Activated T-helper 9 cell treated with anti-CD3 and anti-CD28 coated beads, Interleukin-2, amount 50 U/mL, for 16 hours (primary cell): Measurements from ENCODE around the gene WDR54.
"Not testable (repeated sequence)": the region's sequence is repeated elsewhere in the genome, so short reads cannot be mapped to it uniquely, and the experiment has no call there.

Experiments
- DNase-seq: peaks from one replicate; pipeline ENCODE4 v3.0.0-alpha.2; 2020; ENCODE audit warnings: low read depth

WDR54 gene

DNA sequence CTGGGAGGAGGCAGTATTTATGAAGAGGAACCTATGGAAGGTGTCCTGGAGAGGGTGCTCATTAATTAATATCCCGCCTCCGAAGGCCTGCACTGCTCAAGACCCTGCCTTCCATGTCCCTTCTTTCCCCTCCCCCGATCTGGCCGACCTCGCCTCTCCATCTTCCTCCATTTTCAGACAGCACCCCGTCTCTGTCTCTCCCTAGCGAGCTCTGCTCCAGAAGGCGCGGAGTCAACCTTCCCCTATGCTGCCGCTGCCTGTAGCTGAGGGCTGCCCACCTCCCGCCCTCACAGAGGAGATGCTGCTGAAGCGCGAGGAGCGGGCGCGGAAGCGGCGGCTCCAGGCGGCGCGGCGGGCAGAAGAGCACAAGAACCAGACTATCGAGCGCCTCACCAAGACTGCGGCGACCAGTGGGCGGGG lies 35.6 kb downstream of the WDR54 start:
- DNase-seq, result no peak

DNA sequence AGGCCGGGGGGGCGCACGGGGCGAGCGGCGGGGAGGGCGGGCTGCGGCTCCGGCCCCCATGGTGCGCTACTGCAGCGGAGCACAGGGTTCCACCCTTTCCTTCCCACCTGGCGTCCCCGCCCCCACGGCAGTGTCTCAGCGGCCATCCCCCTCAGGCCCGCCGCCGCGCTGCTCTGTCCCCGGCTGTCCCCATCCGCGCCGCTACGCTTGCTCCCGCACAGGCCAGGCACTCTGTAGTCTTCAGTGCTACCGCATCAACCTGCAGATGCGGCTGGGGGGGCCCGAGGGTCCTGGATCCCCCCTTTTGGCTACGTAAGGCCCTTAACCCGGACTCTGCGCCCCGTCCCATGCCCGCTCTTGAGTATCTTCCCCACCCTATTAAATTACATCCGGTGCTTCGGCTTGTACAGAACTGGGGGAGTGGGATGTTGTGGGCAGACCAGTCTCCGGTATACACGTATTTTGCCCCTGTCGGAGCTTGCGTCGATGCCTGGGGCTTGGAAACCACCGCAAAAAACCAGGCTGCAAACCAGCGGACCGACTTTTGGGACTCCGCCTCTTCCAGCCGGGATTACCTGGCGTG lies 36.1 kb downstream of the WDR54 start:
- DNase-seq, result peak; percentile 76

DNA sequence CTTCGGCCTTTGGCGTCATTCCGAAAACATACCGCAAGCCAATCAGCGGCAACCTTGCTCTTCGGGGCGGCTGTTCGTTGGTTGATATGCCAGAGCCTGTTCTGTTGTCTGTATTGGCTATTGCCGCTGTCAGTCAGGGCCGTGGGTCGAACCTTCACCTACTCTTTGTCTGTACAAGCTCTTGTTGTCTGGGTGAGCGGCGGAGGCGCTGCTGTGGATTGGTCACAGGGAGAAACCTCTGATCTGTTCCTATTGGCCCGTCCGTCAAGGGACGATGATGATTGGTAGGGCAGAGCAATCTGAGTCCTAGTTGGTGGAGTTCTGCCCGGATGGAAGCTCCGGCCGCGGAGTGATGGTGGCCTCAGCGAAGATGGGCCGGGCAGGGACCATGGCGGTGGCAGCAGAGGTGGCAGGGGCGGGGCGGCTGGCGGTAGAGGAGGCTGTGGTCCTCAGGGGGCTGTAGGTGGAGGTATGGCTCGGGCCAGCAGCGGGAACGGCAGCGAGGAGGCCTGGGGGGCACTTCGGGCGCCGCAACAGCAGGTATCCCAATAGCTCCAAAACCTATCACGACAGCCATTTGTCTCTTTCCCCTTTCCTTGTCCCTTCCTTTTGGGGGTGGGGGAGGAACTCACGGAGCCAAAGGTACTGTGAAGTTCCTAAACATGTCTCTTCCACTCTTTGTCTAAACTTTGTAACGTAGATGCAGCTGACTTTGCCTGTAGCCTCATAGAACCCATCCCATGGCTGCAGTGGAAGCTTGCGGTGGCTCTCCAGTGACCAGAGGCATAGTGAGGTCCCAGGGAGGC lies 36.8 kb downstream of the WDR54 start, which contains the start of gene WBP1:
TSS of gene WBP1 (plus strand) at position 307 of the 806 bp plus-strand sequence. CDS start at position 472, 165 bp downstream.
- peak; percentile 98 for DNase-seq

DNA sequence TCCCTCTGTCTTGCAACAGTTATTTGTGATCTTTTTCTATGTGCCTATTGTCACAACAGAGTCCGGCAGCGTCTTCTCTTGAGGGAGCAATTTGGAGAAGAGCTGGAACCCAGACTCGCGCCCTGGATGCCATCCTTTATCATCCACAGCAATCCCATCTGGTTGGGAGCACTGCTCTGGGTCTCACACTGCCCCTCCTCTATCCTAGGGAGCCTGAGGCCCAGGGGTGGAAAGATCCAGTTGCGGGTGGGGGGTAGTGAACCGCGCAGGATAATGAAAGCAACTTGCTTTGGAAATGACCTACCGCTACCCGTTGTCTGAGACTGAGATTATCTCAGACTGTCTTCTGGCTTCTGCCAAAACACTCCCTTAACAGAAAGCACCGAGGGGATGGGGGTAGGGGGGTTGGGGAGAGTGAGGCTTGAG lies 37.4 kb downstream of the WDR54 start:
- DNase-seq, result no peak

DNA sequence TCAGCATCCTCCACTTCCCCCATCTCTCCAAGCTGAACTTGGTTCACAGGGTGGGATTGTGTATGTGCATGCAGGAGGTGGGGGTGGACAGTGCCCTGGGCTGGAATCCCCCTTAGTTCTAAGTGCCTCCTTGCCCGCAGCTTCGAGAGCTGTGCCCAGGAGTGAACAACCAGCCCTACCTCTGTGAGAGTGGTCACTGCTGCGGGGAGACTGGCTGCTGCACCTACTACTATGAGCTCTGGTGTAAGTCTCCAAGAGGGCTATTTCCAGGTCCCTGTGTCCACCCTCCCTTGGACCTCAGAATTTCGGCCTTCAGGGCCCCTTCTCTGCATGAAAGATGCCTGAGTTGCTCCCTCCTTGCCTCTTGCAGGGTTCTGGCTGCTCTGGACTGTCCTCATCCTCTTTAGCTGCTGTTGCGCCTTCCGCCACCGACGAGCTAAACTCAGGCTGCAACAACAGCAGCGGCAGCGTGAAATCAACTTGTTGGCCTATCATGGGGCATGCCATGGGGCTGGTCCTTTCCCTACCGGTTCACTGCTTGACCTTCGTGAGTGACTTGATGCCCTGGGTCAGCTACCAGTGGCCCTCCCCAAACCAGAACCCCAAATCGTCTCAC lies 38.1 kb downstream of the WDR54 start:
- DNase-seq, result not testable (repeated sequence)

DNA sequence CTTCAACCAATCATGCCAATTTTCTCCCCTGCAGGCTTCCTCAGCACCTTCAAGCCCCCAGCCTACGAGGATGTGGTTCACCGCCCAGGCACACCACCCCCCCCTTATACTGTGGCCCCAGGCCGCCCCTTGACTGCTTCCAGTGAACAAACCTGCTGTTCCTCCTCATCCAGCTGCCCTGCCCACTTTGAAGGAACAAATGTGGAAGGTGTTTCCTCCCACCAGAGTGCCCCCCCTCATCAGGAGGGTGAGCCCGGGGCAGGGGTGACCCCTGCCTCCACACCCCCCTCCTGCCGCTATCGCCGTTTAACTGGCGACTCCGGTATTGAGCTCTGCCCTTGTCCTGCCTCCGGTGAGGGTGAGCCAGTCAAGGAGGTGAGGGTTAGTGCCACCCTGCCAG lies 38.7 kb downstream of the WDR54 start:
- not testable (repeated sequence) for DNase-seq

DNA sequence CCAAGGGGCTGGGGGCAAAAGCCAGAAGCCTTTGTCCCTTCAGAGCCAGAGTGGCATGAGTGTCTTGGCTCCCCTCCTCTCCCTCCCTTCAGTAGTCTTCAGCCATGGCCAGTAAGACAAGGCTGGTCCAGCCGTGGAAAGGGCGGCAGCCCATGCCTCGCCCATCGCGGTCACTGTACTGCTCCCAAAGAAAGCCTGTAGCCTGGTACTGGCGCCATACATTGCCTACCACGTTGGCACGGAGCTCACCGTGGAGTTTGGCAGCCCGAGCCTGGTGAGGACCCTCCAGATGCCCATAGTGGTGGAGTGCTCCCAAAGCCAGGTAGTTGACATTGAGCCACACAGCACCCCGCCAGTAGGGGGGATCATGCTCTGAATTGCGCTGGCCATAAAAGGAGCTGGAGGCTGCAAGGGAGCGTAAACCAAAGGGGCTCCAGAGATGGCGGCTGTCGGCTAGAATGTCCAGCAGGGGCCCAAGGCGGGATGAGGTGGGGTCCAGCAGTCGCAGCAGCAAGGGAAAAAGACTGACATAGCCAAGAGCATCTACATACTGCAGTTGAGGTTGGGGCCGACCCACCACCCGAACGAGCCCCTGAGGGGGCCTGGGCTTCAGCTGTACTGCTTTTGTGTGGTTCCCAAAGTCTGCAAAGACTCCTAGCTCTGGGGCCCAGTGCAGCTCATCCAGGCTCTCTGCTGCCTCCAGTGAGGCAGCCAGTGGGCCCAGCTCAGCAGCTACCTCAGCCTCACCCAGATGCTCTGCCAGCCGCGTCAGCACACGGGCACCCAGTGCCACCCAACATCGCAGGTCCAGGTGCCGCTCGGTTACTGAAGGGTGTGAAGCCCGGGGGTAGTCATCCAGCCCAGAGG lies 39.9 kb downstream of the WDR54 start:
- DNase-seq, result no peak

DNA sequence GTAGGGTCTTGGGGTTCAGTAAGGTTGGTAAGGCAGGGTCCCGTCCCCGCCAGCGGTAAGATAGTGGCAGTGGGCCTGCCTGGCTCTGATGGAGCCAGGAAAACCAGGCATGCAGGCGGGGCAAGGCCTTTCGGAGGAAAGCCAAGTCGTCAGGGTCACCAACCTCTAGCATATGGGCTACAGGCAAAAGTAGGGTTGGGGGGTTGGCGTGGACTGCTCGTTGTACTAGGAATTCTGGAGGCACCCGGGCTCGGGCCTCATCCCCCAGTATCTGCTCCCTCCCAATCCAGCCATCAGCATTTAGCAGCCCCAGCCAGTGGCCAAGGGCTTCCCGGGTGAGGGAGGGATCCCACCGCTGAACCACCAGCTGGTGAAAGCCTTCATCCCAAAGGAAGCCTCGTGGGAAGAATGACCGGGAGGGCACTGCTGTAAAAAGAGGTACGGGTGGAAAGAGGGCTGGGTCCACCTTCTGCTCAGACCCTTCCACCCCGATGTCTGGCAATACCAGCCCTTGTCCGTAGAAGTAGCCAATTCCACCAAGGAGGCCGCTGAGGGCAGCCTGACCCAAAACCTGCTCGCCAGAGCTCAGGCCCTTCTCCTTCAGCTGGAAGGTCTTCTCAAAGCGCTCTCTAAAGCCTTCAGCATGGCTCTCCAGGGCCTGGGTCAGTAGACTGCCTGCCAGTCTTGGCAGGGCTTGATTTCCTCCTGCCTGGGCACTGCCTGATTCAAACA lies 40.7 kb downstream of the WDR54 start:
- DNase-seq, result no peak

DNA sequence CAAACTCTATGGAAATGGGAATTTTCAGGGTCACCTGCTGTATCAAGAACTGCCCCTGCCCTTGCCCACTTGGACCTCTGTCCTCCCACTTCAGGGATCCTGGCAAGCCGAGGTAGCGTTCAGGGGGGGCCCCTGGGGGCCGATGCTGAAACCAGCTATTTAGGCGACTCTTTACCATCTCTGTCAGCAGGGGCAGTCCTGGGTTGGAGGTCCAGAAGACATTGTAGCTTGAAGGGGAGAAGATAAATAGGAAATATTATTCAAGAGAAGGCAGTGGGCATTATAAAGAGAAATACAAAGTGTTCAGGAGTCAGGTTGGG lies 41.2 kb downstream of the WDR54 start:
- no peak for DNase-seq

DNA sequence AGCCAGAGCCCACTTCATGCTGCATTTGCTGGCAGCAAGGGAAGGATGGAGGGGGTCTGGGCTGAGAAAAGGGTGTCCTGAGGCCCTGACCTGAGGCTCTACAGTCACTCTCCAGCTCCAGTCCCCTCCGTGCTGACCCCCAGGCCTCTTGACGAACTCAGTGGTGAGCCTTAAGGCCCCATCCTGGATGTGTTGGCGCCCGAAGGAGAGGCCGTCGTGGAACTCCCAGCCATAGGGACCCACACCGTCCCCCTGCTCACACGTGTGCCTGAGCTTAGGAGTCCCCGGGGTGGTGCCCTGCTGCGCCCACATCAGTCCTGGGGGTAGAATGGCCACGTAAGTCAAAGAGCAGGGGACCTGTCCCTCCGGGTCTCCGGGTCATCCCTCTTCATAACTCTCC lies 42.9 kb downstream of the WDR54 start:
- DNase-seq, result no peak

DNA sequence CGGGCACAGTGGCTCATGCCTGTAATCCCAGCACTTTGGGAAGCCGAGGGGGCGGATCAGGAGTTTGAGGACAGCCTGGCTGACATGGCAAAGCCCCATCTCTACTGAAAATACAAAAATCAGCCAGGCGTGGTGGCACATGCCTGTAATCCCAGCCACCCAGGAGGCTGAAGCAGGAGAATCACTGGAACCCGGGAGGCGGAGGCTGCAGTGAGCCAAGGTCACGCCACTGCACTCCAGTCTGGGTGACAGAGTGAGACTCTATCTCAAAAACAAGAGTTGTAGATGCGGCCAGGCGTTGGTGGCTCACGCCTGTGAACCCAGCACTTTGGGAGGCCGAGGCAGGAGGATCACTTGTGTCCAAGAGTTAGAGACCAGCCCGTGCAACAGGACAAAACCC lies 49.2 kb downstream of the WDR54 start:
- not testable (repeated sequence) for DNase-seq

DNA sequence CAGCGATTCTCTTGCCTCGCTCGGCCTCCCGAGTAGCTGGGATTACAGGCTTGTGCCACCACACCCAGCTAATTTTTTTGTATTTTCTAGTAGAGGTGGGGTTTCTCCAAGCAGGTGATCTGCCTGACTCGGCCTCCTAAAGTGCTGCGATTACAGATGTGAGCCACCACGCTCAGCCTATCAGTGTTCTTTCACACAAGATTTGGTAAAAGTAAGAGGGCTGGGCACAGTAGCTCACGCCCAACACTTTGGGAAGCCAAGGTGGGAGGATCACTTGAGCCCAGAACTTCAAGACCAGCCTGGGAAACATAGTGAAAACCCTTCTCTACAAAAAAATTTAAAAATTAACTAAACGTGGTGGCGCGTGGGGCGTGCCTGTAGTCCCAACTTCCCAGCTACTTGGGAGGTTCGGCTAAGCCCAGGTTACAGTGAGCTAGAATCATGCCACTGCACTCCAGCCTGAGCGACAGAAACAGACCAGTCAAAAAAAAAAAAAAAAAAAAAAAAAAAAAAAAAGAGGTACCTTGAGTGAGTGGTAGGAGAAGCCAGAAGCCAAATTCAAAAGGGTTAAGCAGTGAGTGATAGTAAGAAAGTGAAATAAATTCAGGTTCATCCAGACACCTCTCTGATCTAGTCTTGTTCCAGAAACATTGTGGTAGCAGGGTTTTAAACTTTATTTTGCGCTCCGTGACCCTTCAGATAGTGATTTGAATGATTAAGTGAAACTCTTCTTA lies 50.0 kb downstream of the WDR54 start:
- no peak for DNase-seq

DNA sequence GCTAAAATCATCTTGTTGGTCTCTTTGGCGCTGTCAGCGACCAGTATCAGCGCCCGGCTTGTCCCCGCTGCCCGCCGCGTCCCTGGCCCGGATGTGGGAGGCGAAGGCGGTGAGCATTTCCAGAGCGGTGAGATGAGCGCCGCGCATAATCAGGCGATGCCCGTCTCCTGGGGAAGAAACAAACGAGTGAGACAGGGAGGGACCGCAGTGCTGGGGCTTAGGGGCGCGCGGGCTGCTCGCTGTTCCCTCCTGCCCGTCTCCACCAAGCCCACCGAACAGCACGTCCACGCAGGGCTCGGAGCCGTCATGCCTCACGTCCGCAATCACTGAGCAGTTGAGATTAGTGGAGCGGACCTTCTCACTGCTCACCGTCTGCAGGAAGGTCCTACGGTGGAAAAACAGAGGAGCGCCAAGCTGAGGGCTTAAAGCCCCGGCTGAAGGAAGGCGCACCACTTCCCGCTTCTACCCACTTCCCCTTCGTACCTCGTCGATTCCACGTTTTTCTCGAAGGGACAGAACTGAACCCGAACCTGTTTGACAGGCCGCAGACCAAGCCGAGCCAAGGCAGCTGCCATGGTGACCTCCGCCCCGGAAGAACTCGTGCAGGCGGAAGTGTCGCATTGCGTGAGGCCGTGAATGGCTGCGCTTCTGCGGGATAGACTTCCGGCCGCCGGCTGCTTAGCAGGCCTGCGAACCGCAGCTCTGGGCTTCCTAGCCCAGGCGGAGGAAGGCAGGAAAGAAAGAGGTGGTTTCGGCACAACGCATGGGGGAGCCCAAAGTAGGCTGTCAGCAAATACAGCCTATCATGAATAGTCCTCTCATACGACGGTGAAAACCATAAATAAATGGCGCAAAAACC lies 50.8 kb downstream of the WDR54 start, which contains the start of gene MRPL53:
TSS of gene MRPL53 (minus strand) at position 595 of the 859 bp plus-strand sequence. CDS start at position 575, 20 bp downstream.
- peak; percentile 94 for DNase-seq

DNA sequence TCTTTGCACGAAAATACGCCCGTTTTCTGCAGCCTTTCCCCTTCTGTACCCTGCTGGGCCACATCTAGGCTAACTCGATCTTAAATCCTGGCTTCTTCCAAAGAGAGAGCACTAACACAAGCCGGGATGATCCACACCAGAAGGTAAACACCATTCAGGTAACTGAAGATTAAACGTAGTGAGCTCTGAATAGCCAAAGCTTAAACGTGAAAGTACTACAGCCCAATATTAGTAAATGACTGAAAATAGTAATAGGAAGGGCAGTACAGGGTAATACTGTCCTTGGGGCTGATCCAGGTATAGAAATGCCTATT lies 51.4 kb downstream of the WDR54 start:
- no peak for DNase-seq

DNA sequence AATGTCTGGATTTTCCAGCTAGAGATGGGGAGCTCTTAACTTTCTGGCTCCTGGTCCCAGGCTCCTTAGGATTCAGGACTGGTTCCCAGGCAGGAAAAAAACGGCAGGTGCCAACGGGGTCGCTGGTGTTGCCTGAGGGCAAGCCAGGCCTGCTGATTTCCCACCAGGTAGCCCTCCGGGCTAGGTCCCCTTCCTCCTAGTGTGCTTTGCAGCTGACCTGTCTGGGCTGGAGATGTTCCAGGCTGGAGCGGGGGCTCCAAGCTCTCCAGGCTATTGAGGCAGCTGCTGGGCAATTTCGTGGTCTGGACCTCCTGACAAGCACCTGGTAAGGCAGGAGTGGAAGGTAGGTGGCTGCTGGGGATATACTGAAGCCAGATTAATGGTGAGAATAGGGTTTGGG lies 53.0 kb downstream of the WDR54 start:
- no peak for DNase-seq

DNA sequence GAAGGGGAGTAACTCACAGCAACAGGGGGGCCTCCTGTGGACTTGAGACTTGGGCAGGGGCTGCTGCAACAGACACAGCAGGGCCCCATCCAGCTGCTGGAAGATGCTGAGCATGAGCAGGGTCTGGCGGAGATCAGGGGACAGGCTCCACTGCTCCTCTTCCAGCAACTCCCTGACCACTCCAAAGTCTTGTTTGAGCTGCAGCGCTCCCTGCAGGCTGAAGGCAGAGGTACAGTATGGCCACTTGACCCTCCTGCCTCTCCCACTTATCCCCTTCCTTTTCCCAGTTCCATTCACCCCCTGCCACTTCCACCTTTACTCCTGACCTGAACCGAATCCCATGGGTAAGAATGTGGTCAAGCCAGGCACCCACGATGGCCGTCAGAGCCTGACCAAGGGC lies 53.4 kb downstream of the WDR54 start:
- DNase-seq, result no peak
